Islet precursor cell (in vitro differentiated cells): ENCODE results near the gene IFI35.
A peak's percentile ranks its signal among the peaks of the same experiment; 100 is the strongest.
"Not testable (repeated sequence)": the region's sequence is repeated elsewhere in the genome, so short reads cannot be mapped to it uniquely, and the experiment has no call there.

Source experiments
- DNase-seq: peaks from one replicate; pipeline ENCODE4 v3.0.0-alpha.2; 2018

IFI35 gene

GRCh38 chr17:43006639-43007551 is at the start of gene IFI35:
Gene IFI35, plus strand, starts transcription at chr17:43006784. Its CDS starts 164 bp downstream, at chr17:43006948.
- peak; percentile 92 for DNase-seq

GRCh38 chr17:42964161-42964932 is 42.2 kb upstream of the IFI35 start, which contains the start of gene AARSD1:
Gene AARSD1, minus strand, starts transcription at chr17:42964454. Its CDS starts 14 bp downstream, at chr17:42964440.
- DNase-seq: peak; percentile 98

- no peak for DNase-seq
Measured at GRCh38 chr17:42967925-42968324, 38.7 kb upstream of the IFI35 start.

- no peak for DNase-seq
Measured at GRCh38 chr17:42969001-42969581, 37.5 kb upstream of the IFI35 start.

GRCh38 chr17:42971589-42971988 is 35.0 kb upstream of the IFI35 start:
- no peak for DNase-seq

- not testable (repeated sequence) for DNase-seq
Measured at GRCh38 chr17:42973323-42973722, 33.3 kb upstream of the IFI35 start.

GRCh38 chr17:42975265-42975664 is 31.3 kb upstream of the IFI35 start:
- DNase-seq: no peak

- DNase-seq: not testable (repeated sequence)
Measured at GRCh38 chr17:42975701-42976100, 30.9 kb upstream of the IFI35 start.

GRCh38 chr17:42979511-42980273 is 26.9 kb upstream of the IFI35 start, which contains the start of gene PTGES3L:
Gene PTGES3L, minus strand, starts transcription at chr17:42980080. Its CDS starts 27 bp downstream, at chr17:42980053.
- peak; percentile 92 for DNase-seq

GRCh38 chr17:42980274-42980765 is 26.3 kb upstream of the IFI35 start, which contains the start of gene RUNDC1:
Gene RUNDC1, plus strand, starts transcription at chr17:42980565. Its CDS starts 12 bp downstream, at chr17:42980577.
- peak; percentile 92 for DNase-seq

- peak; percentile 87 for DNase-seq
Measured at GRCh38 chr17:42980766-42981397, 25.7 kb upstream of the IFI35 start.

GRCh38 chr17:42982266-42982665 is 24.3 kb upstream of the IFI35 start:
- DNase-seq: no peak

- DNase-seq: no peak
Measured at GRCh38 chr17:42985225-42985624, 21.4 kb upstream of the IFI35 start.

- DNase-seq: no peak
Measured at GRCh38 chr17:42989141-42989540, 17.4 kb upstream of the IFI35 start.

GRCh38 chr17:42989726-42990652 is 16.6 kb upstream of the IFI35 start:
- DNase-seq: no peak

GRCh38 chr17:42991471-42991870 is 15.1 kb upstream of the IFI35 start:
- no peak for DNase-seq

- DNase-seq: no peak
Measured at GRCh38 chr17:42992872-42993271, 13.7 kb upstream of the IFI35 start.

GRCh38 chr17:42993913-42994312 is 12.7 kb upstream of the IFI35 start:
- DNase-seq: not testable (repeated sequence)

GRCh38 chr17:42997390-42997983 is 9.1 kb upstream of the IFI35 start:
- DNase-seq: no peak
